ENCODE data around the gene SLC6A13.

DNA sequence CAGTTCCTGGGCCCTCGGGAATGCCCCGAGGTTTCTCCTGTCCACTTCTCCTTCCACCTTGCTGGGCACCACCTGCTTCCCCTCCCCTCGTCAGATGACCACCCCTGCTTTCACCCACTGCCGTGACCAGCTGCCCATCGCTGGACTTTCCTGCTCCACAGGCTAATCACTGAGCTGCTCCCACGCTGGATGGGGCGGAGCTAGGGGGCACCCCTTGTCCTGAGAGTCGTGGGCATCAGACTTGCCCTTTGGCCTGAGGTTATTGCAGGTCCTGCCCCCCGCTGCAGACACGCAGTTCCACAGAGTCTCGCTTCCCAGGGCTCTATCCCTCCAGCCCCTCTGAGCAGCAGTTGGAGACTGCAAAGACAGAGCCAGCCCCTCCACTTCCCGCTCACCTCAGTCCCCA, 49.1 kb downstream of the SLC6A13 start:
- no peak for TF ChIP-seq POLR2A (IDR thresholded peaks at IDR 0.05)
- TF ChIP-seq, protein P1, sequence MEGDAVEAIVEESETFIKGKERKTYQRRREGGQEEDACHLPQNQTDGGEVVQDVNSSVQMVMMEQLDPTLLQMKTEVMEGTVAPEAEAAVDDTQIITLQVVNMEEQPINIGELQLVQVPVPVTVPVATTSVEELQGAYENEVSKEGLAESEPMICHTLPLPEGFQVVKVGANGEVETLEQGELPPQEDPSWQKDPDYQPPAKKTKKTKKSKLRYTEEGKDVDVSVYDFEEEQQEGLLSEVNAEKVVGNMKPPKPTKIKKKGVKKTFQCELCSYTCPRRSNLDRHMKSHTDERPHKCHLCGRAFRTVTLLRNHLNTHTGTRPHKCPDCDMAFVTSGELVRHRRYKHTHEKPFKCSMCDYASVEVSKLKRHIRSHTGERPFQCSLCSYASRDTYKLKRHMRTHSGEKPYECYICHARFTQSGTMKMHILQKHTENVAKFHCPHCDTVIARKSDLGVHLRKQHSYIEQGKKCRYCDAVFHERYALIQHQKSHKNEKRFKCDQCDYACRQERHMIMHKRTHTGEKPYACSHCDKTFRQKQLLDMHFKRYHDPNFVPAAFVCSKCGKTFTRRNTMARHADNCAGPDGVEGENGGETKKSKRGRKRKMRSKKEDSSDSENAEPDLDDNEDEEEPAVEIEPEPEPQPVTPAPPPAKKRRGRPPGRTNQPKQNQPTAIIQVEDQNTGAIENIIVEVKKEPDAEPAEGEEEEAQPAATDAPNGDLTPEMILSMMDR (IDR thresholded peaks at IDR 0.05): no peak
- no peak for TF ChIP-seq POLR2AphosphoS5 (IDR thresholded peaks at IDR 0.05)
